GM18867 (cell line): ENCODE data around the gene GRM8.

ENCODE experiments used
- ATAC-seq: cut with Tn5 transposase; IDR thresholded peaks from one replicate; pipeline ENCODE4 v1.9.1; 2021; ENCODE audit warnings: mild to moderate bottlenecking, moderate library complexity; ENCODE audit not compliant: unreplicated experiment

GRM8 gene

GRCh38 chr7:126569402-126569801 lies 683.3 kb downstream of the GRM8 start:
- ATAC-seq: no peak

DNA sequence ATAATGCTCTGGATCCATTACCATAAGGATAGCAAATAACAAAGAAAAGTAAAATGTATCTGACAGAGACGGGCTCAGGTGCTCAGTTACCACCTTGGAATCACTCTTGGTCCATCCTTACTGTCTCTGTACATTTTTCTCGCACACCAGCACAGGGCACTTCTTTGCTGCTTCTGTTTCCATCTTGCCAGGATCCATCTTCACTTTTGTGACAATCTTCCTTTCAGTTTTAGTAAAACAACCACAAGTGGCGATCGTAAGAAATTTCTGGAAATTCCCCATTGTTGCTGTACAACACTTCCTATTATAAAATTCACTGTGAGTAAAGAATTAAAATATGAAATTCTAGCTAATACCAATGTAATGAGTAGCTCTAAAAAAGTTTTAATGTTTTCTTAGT lies 695.5 kb downstream of the GRM8 start:
- peak; percentile 66 for ATAC-seq

GRCh38 chr7:126541406-126541805 lies 711.3 kb downstream of the GRM8 start:
- no peak for ATAC-seq

DNA sequence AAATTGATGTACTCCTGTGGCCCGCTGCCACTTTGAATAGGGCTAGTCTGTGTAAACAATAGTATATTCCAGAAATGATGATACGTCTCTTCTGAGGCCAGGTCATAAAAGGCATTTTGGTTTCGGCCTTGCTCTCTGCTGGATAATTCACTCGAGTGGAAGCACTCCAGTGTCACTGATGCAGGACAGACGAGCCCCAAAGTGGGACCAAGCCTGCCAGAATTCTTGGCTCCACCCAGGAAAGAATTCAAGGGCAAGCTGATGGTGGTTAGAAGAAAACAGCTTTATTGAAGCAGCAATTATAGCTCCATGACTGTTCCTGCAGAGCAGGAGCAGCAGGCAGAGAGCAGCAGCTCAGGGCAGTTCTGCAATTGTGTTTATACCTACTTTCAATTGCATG lies 717.6 kb downstream of the GRM8 start:
- ATAC-seq: no peak

GRCh38 chr7:126533715-126534114 lies 719.0 kb downstream of the GRM8 start:
- ATAC-seq: no peak

GRCh38 chr7:126529833-126530232 lies 722.9 kb downstream of the GRM8 start:
- ATAC-seq: no peak

- peak; percentile 68 for ATAC-seq
Measured at GRCh38 chr7:126529254-126529653, 723.5 kb downstream of the GRM8 start.

DNA sequence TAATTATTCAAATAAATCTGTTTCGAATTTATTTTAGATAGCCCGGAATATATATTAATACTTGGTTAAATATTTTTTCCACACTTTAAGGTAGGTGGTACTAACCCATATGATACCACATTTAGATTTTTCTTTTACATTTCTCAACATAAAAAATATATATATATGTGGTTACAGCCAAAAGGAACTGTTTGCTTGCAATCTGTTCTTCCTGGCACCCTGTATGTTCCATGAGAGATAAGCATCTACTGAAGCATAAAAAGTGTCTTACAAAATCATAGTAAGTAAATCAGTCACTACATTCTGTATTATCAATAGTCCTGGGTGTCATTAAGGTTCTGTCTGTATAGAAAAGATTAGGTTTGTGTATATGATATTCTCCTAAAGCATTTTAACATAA lies 726.8 kb downstream of the GRM8 start:
- no peak for ATAC-seq

GRCh38 chr7:126524967-126525366 lies 727.8 kb downstream of the GRM8 start:
- ATAC-seq: no peak

GRCh38 chr7:126511046-126511445 lies 741.7 kb downstream of the GRM8 start:
- ATAC-seq: no peak

GRCh38 chr7:126501617-126502016 lies 751.1 kb downstream of the GRM8 start:
- peak; percentile 88 for ATAC-seq

DNA sequence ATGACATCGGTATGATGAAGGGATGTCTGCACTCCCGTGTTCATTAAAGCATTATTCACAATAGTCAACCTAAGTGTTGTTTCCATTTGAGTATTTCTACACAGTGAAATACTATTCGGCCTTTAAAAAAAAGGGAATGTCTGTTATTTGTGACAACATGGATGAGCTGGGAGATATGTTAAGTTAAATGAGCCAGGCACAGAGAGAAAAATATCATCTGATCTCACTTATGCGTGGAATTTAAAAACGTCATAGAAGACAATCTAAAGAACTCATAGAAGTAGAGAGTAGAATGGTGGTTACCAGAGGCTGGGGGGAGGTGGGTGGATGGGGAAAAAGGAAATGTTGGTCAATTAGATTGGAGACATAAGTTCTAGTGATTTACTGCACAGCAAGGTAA lies 753.3 kb downstream of the GRM8 start:
- ATAC-seq: no peak

DNA sequence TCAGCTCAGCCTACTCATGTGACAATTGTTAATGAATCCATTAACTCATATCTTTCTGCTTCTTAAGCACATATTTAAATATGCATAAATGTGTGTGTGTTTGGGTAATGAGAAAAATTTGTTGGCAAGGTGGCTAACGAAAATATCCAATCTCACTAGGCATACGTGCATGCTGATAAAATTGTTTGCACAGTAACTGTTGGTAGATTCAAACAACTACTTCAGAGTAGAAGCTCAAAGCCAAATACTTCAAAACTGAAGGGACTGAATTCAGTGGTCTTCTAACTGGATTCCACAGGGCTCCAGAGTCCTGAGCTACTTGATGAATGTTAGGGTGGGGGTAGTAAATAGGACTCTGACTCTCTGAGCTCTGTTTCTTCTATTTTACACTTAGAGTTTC lies 757.0 kb downstream of the GRM8 start:
- ATAC-seq: no peak

- ATAC-seq: no peak
Measured at GRCh38 chr7:126495001-126495400, 757.7 kb downstream of the GRM8 start.

GRCh38 chr7:126493801-126494200 lies 758.9 kb downstream of the GRM8 start:
- ATAC-seq: no peak

- no peak for ATAC-seq
Measured at GRCh38 chr7:126489874-126490273, 762.9 kb downstream of the GRM8 start.

GRCh38 chr7:126487728-126488442 lies 764.9 kb downstream of the GRM8 start:
- no peak for ATAC-seq

DNA sequence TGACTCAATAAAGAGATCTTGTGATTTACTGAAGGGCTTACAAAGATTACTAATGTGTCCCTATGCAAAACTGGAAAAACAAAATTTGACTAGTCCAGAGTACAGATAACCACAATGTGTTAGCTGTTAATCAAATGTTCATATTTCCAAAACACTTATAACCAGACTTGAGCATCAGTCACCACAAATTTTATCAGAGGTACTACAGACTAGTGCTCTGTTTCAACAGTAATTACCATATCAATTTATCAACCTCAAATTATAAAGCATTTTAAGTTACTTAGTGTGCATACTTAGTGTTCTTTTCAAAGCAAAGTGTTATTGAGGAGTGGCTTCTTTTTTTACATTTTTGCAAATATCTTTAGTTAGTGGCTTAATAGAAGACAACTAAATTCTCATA lies 765.9 kb downstream of the GRM8 start:
- ATAC-seq: no peak

GRCh38 chr7:126485791-126486190 lies 767.0 kb downstream of the GRM8 start:
- ATAC-seq: no peak

- ATAC-seq: no peak
Measured at GRCh38 chr7:126483972-126484371, 768.8 kb downstream of the GRM8 start.

GRCh38 chr7:126472825-126473224 lies 779.9 kb downstream of the GRM8 start:
- ATAC-seq: no peak

DNA sequence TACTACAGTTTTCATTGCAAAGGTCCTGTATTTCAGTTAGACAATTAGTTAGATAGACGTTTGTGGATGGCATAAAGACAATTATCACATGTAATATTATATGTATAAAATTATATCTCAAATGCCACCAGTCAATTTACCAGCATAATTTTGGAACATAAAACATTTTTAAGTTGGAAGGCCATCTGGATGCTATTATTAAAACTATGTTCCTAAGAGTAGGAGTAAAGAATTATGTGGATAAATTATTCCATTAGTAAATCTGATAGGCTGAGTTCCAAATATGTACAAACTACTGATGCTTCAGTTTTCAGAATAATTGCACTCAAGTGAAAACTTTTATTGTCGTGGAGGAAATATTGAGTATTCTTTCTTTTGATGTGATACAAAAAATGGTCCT lies 790.3 kb downstream of the GRM8 start:
- ATAC-seq: no peak

DNA sequence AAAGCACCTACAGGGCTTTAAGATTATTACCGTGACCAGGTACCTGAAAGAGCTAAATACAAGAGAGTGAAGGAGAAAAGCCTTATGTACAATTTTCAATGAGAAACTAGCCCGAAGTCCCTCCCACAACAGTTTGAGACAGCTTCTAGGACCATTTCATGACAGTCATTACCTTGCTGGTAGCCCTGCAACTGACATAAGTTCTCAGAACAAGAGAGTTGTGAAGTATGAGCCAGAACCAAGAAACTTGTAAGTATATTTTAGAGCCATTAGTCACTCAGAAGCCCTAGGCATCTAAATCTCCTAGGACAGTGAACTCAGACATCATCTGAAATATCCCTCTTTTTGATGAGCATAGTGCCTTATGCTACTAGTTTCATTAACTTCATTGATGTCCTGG lies 792.1 kb downstream of the GRM8 start:
- ATAC-seq: no peak
